Measurements from ENCODE around the gene GPR139.

DNA sequence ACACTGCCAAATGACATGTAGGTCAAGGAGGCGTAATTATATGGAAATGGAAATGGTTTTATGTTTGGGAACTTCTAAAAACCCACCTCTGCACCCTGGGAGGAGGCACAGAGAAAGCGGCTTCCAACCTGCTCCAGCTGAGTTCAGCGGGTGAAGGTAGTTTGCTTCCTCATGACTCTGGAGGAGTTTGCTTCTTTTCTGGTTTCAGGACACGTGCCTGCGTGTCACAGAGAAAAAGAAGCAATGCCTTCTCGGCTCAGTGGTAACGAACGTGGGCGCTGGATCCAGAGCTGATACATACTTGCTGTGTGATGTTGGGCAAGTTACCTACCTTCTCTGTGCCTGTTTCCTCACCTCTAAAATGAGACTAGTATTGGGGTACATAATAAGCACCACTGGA lies 22.1 kb downstream of the GPR139 start:
- TF ChIP-seq, protein P1, sequence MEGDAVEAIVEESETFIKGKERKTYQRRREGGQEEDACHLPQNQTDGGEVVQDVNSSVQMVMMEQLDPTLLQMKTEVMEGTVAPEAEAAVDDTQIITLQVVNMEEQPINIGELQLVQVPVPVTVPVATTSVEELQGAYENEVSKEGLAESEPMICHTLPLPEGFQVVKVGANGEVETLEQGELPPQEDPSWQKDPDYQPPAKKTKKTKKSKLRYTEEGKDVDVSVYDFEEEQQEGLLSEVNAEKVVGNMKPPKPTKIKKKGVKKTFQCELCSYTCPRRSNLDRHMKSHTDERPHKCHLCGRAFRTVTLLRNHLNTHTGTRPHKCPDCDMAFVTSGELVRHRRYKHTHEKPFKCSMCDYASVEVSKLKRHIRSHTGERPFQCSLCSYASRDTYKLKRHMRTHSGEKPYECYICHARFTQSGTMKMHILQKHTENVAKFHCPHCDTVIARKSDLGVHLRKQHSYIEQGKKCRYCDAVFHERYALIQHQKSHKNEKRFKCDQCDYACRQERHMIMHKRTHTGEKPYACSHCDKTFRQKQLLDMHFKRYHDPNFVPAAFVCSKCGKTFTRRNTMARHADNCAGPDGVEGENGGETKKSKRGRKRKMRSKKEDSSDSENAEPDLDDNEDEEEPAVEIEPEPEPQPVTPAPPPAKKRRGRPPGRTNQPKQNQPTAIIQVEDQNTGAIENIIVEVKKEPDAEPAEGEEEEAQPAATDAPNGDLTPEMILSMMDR (conservative IDR thresholded peaks at IDR 0.05; ENCODE audit: low read depth, low read length): no peak
- TF ChIP-seq EZH2 (IDR thresholded peaks at IDR 0.05; ENCODE audit: low read length, unreplicated experiment): no peak

All from PC-3 (cell line).